Measurements from ENCODE around the gene LTBP3. TPM values are rescaled to one million over a fixed set of nuclear protein-coding genes. Genes with fewer than 3 reads are reported as not detected.

Gene LTBP3
- total and polyA plus RNA-seq, 9 of the 15 experiments (the other 6 are each of a cell fraction or from before 2014, with no cell fraction given), result 0.06 to 20.5 (median 4.8) TPM

DNA sequence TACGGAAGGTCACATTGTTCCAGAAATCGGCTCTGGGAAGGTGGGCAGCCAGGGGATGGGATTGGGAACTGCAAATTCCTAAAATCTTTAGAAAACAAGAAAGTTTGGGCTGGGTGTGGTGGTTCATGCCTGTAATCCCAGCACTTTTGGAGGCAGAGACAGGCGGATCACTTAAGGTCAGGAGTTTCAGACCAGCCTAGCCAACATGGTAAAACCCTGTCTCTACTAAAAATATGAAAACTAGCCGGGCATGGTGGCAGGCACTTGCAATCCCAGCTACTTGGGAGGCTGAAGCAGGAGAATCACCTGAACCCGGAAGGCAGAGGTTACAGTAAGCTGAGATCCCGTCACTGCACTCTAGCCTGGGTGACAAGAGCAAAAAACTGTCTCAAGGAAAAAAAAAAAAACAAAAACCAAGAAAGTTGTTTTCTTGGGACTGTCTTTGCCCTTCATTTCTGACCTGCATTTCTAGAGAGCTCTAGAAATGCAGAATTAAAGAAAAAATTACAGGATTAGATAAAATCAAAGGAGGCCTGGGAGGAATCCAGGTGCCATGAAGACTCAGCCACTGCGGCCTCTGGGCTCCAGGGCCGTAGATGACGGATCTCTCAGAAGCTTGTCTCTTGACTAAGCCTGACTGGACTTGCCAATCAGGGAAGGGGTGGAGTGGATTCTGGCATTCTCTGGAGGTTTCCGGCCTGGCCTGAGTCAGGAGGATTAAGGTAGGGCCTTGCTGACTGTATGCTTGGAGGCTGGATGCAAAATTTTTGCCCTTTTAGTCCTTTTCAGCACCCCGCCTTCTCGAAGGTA lies 64.6 kb downstream of the LTBP3 start (continued):
- TF ChIP-seq, protein P1, sequence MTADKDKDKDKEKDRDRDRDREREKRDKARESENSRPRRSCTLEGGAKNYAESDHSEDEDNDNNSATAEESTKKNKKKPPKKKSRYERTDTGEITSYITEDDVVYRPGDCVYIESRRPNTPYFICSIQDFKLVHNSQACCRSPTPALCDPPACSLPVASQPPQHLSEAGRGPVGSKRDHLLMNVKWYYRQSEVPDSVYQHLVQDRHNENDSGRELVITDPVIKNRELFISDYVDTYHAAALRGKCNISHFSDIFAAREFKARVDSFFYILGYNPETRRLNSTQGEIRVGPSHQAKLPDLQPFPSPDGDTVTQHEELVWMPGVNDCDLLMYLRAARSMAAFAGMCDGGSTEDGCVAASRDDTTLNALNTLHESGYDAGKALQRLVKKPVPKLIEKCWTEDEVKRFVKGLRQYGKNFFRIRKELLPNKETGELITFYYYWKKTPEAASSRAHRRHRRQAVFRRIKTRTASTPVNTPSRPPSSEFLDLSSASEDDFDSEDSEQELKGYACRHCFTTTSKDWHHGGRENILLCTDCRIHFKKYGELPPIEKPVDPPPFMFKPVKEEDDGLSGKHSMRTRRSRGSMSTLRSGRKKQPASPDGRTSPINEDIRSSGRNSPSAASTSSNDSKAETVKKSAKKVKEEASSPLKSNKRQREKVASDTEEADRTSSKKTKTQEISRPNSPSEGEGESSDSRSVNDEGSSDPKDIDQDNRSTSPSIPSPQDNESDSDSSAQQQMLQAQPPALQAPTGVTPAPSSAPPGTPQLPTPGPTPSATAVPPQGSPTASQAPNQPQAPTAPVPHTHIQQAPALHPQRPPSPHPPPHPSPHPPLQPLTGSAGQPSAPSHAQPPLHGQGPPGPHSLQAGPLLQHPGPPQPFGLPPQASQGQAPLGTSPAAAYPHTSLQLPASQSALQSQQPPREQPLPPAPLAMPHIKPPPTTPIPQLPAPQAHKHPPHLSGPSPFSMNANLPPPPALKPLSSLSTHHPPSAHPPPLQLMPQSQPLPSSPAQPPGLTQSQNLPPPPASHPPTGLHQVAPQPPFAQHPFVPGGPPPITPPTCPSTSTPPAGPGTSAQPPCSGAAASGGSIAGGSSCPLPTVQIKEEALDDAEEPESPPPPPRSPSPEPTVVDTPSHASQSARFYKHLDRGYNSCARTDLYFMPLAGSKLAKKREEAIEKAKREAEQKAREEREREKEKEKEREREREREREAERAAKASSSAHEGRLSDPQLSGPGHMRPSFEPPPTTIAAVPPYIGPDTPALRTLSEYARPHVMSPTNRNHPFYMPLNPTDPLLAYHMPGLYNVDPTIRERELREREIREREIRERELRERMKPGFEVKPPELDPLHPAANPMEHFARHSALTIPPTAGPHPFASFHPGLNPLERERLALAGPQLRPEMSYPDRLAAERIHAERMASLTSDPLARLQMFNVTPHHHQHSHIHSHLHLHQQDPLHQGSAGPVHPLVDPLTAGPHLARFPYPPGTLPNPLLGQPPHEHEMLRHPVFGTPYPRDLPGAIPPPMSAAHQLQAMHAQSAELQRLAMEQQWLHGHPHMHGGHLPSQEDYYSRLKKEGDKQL (CRISPR knock-in tag; IDR thresholded peaks at IDR 0.05; ENCODE audit: borderline replicate concordance), result no peak
- TF ChIP-seq ETS2 (tag; IDR thresholded peaks at IDR 0.05; ENCODE audit: borderline replicate concordance, poor library complexity, severe bottlenecking), result no peak
- 0 out of 2 replicates have a peak, but pooled peaks have one; percentile 24 for TF ChIP-seq SMAD4 (CRISPR knock-in tag; conservative IDR thresholded peaks at IDR 0.05)
- TF ChIP-seq, protein P2, sequence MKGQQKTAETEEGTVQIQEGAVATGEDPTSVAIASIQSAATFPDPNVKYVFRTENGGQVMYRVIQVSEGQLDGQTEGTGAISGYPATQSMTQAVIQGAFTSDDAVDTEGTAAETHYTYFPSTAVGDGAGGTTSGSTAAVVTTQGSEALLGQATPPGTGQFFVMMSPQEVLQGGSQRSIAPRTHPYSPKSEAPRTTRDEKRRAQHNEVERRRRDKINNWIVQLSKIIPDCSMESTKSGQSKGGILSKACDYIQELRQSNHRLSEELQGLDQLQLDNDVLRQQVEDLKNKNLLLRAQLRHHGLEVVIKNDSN (CRISPR knock-in tag; IDR thresholded peaks at IDR 0.05), result no peak
- TF ChIP-seq POLR2AphosphoS5 (IDR thresholded peaks at IDR 0.05; ENCODE audit: control insufficient read depth, insufficient read depth, low read depth, low read length), result 0 out of 2 replicates have a peak, but pooled peaks have one; percentile 28
- no peak for TF ChIP-seq OTX1 (CRISPR knock-in tag; IDR thresholded peaks at IDR 0.05)
- TF ChIP-seq, protein P3, sequence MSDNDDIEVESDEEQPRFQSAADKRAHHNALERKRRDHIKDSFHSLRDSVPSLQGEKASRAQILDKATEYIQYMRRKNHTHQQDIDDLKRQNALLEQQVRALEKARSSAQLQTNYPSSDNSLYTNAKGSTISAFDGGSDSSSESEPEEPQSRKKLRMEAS (CRISPR knock-in tag; IDR thresholded peaks at IDR 0.05), result no peak
- TF ChIP-seq BRD9 (IDR thresholded peaks at IDR 0.05; ENCODE audit: low read depth, partially characterized antibody), result peak; percentile 9
- TF ChIP-seq ETV1 (tag; conservative IDR thresholded peaks at IDR 0.05; ENCODE audit: low read depth), result 0 out of 2 replicates have a peak, but pooled peaks have one; percentile 35
- 0 out of 2 replicates have a peak, but pooled peaks have one; percentile 7 for TF ChIP-seq ZNF384 (IDR thresholded peaks at IDR 0.05; ENCODE audit: low read depth, low read length)
- TF ChIP-seq ZNF764 (CRISPR knock-in tag; IDR thresholded peaks at IDR 0.05; ENCODE audit: low read depth), result no peak
- TF ChIP-seq KLF6 (CRISPR knock-in tag; IDR thresholded peaks at IDR 0.05; ENCODE audit: borderline replicate concordance), result 0 out of 2 replicates have a peak, but pooled peaks have one; percentile 10
- TF ChIP-seq, protein P4, sequence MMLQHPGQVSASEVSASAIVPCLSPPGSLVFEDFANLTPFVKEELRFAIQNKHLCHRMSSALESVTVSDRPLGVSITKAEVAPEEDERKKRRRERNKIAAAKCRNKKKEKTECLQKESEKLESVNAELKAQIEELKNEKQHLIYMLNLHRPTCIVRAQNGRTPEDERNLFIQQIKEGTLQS (IDR thresholded peaks at IDR 0.05), result no peak
- TF ChIP-seq, protein P4 (CRISPR knock-in tag; conservative IDR thresholded peaks at IDR 0.05), result no peak
- no peak for TF ChIP-seq SIRT6 (IDR thresholded peaks at IDR 0.05; ENCODE audit: low read depth, low read length)
- no peak for TF ChIP-seq ZC3H4 (CRISPR knock-in tag; IDR thresholded peaks at IDR 0.05; ENCODE audit: borderline replicate concordance)
- TF ChIP-seq CAMTA2 (CRISPR knock-in tag; conservative IDR thresholded peaks at IDR 0.05), result 0 out of 2 replicates have a peak, but pooled peaks have one; percentile 41
- no peak for TF ChIP-seq ASH1L (IDR thresholded peaks at IDR 0.05; ENCODE audit: borderline replicate concordance, low read depth, partially characterized antibody)
- no peak for TF ChIP-seq RAD51 (IDR thresholded peaks at IDR 0.05; ENCODE audit: borderline replicate concordance, low read depth)
